Fibroblast of skin of scalp (primary cell): Measurements from ENCODE around the gene PLD1.
"Not testable (repeated sequence)": the region's sequence is repeated elsewhere in the genome, so short reads cannot be mapped to it uniquely, and the experiment has no call there.

Experiments
- DNase-seq: peaks from one replicate; pipeline ENCODE4 v3.0.0-alpha.2; 2013

Gene PLD1

DNA sequence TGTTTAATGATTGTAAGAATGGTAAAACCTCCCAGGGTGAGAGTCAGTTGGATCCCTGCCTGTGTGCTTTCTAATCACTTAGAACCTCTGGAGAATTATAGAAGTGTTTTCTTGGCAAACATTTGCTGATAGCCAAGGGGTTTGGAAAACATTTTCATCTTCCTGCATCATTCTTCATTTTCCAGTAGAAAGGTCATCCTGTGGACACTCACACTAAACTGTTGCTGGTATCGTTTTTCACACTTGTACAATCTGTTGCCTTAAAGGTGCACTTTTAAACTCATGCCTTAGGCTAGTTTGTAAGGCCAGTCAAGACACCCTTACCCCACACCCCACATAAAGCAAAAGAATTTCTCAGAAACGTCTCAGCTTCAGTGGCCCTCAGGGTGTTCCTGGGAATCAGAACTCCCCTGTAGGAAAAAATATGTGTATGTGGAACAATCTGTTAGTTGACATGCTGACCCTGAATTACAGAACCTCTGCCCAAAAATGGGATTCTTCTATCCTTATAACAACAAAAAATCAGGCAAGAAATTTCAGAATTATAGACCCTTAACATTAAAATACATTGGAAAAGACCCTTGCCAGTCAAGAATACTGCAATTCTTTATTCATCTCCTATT lies 5.8 kb upstream of the PLD1 start:
- DNase-seq = peak; percentile 49

DNA sequence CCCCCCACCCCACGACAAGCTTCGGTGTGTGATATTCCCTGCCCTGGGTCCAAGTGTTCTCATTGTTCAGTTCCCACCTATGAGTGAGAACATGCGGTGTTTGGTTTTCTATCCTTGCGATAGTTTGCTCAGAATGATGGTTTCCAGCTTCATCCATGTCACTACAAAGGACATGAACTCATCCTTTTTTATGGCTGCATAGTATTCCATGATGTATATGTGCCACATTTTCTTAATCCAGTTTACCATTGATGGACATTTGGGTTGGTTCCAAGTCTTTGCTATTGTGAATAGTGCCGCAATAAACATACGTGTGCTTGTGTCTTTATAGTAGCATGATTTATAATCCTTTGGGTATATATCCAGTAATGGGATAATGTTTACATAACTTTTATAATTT lies 4.4 kb upstream of the PLD1 start:
- DNase-seq = not testable (repeated sequence)

DNA sequence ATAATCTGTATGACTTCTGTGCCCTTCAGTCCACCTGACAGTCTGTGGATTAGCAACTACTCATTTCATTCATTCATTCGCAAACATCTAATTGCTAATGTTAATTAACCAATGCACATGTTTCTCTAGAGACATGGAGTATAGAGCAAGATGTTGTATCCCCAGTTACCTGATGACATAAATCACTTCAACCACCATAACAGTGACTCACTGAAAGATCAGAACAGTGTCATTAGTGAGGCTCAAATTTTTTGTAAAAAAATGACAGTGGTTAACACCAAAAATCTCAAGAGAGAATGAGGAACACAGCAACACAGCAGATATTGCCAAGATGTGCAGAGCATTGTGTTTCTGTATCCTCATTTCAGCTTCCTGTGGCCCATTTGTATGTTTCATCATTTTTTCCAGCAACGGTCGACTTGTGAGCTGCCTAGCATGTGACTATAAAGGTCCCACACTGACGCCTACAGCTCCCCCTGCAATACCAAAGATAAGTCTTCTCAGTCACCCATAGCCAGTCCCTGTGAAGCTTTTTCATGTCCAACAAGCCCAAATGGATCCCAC lies 3.7 kb upstream of the PLD1 start:
- DNase-seq = peak; percentile 77

DNA sequence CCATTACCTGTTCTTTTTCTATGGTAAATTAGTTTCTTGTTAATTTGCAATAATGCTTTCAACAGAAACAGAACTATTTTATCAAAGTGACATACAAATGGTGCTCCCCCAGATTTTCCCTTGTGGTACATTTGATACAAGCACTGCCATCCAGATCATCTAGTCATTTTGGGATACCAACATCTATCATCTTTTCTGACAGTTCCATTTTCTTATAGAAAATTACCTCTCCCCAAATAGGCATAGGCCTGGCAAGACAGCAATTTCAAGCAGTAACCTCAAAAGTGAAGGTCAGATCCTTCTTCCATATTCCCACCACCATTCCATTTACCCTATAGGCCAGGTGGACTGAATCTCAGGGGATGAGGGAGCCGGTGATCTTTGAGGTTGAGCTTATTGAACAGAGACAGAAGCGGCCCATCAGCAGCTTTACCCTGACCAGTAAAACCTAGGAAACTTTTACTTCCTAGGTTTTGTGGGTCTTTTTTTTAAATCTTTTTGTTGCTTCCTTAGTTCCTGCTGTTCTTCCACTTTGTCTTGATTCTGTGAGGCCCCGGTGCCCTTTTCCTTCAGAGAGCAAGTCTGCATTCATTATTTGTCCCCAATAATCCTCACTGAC lies 3.1 kb upstream of the PLD1 start:
- DNase-seq = no peak

DNA sequence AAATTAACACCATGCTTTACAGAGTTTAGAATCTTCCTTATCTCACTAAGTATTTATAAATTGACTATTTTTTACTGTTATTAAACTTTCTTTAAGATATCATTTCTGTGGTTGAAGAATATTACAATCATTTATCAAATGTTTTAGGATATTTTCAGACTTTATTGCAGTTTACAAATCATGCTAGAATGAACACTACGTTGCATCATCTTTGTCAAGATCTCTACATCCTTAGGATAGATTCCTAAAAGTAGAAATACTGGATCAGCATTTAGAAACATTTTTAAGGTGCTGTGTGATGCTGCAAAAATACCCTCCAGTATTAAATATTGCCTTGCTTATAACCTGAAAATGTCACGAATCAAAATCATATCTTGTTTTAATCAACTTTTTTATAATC lies 2.5 kb upstream of the PLD1 start:
- peak; percentile 52 for DNase-seq

DNA sequence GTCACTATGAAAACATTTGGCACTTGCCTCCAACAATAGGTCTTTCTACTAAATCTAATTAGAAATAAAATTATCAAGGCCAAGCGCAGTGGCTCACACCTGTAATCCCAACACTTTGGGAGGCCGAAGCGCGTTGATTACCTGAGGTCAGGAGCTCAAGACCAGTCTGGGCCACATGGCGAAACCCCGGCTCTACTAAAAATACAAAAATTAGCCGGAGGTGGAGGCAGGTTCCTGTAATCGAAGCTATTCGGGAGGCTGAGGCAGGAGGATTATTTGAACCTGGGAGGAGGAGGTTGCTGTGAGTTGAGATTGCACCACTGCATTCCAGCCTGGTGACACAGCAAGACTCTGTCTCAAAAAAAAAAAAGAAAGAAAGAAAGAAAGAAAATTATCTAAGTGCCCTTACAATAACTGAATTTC lies 1.6 kb upstream of the PLD1 start:
- peak; percentile 82 for DNase-seq

DNA sequence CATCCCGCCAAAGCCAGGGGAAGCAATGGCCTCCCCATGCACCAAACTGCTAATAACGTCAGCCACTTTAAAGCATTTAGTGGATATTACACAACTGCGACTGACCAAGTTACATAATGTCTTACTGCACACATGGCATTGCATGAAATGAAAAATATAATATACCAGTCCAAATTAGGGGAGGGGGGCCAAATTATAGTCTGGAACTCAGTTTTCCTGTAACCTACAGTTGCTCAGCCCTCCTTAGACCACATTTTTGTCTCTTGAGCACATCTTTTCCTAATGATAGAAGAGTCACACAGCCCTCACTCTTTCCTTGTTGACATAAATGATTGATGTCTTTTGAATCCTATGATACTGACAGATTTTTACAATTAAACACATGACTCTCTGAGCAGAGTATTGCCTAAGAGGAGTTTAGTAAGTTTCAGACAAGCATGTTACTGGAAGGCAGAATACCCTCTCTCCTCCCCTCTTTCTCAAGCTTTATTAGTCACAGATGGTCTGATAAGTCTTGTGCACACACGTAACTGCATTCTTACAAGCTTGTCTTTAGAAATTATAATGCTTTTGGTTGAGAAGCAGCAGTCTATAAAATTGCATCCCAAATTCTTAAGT lies 1.1 kb upstream of the PLD1 start:
- peak; percentile 99 for DNase-seq

DNA sequence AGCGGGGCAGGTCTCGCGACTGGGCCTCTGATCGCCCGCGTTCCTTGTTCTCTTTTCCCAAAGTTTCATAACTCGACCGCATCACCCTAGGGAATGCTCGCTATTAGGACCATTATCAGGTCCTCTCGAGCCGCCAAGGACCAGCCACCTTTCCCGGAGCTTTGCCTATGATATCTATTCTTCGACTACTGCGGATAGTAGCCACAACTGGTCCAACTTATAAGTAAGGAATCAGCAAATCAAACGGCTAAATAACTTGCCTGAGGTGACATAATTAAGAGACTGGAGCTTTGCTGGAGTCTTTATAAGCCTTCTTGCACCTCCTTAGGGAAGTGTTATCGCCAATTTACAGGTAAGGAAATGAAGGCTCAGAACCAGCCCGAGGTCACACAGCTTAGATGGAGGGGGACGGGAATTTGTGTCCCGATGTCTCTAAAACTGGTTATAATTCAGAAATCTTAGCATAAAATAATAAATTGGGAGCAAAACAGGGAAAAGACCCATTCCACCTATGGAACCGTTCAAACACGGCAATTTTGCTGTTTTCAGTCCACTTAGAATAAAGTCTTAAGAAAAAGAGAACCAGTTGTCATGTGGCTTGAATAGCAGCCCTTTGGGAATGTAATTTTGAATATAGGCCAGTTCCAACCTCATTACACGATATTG lies 479 bp upstream of the PLD1 start:
- no peak for DNase-seq

DNA sequence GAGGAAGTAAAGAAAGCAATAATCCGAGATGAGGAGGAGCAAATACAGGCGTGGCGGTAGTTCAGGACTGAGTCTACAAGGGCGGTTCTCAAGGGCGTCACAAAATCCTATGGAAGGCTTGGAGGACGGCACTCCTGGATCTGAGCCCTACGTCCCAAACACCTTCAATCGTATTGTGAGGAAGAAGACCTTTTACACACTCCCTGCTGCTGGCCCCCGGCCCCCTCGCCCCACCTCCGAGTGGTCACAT lies 747 bp downstream of the PLD1 start:
- peak; percentile 73 for DNase-seq

DNA sequence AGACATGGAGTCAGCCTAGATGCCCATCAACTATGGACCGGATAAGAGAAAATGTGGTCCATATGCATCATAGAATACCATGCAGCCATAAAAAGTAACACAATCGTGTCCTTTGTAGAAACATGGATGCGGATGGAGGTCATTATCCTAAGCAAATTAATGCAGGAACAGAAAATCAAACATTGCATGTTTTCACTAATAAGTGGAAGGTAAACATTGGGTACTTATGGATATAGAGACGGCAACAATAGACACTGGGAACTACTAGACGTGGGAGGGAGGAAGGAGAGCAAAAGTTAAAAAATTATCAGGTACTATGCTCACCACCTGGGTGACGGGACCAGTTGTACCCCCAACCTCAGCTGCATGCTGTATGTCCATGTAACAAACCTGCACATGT lies 2.5 kb downstream of the PLD1 start:
- no peak for DNase-seq

DNA sequence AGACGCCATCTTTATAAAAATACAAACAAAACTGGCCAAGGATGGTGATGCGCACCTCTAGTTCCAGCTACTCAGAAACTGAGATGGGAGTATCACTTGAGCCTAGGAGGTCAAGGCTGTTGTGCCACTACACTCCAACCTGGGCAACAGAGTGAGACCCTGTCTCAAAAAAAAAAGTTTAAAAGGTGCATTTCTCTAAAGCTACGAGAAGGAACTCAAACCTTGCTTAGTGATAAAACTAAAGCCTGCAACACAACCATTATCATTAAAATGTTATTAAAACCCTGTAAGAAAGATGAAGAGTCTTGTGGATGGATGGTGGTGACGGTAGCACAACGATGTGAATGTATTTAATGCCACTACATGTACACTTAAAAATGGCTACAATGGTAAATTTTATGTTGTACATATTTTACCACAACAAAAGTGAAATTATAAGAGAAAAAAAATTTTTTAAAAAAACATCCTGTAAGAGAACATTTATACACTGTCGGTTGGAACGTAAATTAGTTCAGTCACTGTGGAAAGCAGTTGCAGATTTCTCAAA lies 3.1 kb downstream of the PLD1 start:
- DNase-seq = no peak

DNA sequence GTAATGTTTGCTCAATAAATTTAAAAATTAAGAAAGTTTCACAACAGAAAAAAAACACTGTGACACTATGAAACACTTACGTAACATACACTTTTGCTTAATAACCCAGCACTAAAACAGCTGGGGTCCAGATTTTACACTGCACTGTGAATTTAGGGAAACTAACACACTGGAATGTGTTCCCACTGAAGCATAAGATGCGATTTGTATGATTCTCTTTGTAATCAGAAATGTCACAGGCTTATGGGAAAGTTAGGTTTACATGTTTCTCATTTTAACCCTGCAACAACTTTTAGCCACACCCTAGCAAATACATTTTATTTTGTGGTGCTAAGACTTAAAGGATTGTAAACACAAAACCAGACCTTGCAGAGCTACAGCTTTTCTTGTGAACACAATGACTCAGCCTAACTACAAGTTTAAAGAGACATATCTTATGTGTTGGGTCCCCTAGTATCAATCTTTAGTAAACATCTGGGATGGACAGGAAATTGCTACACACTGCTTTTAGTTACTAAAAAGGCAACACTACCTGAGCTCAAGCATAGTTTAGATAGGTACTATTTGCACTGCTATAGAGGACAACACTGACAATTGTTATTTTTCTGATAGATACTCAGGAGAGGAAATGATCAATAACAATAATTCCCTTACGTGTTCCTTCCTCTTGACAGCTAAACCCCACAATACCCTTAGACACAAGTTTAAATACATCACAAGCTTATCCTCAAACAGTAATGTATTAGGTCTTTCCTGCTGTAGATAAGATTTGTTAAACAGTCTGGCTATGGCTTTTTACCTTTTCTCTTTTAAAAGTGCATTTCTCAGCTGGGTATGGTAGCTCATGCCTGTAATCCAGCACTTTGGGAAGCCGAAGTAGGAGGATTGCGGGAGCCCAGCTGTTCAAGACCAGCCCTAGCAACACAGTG lies 3.8 kb downstream of the PLD1 start:
- peak; percentile 79 for DNase-seq

DNA sequence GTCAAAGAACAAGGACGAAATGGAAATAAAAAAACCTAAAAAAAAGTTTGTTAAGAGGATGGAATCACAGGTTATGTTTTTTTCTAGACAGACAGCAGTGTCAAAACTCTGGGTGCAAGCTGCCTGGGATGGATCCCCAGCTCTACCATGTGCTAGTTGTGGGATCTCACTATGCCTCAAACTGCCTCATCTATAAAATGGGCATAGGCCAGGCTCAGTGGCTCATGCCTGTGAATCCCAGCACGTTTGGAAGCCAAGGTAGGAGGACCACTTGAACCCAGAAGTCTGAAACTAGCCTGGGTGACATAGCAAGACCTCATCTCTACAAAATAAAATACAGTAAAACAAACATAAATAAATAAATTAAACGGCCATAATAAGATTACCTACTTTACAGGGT lies 4.6 kb downstream of the PLD1 start:
- DNase-seq = no peak

DNA sequence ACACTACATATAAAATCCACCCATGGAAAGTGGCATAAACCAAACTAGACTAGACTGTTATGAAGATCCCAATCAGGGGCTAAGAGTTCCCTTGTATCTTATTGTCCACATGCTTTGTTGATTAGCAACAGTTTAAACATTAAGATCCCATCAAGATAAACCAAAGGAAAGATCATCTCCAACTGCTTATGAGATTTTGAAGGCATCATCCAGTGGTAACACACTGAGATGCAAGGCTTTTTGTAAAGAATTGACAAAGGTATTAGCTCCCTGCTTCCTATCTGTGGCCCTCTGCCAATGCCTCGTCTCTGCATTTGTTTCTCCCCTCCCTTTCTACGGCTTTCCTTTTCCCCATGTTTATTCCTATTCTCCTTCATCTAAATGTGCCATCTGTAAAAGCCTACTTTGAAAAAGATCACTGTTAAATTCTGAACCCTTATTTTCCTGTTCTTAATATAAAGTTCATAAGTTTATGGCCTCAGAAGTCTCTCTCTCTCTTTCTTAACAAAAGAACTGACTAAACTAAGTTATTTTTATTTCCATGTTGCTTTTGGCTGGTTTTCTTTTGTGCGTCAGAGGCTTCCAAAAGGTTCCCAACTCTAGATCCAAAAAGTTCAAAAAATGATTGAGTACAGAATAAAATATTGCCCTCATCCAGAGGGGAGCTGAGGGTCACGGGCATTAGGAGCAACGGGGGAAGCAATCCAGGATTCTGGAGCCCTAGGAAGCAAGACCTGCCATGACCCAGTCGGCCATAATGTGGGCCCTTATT lies 5.5 kb downstream of the PLD1 start:
- DNase-seq = peak; percentile 51

DNA sequence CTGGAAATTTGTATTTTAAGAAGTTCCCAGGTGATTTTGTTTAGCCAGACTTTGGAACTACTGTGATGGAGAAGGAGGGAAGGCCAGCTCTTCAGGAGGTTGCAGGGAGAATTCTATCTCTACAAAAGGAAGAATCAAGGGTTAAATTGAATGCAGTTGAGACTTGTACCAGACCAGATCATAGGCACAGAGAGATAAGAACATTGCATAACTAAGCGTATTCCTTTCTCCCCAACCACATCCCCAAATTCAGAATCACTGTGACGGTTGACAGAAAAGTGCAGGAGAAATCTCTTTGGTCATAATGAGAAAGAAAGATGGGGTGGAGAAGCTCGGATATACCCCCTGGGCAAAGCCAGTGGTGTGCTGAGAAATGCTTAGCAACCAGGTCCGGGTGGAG lies 7.2 kb downstream of the PLD1 start:
- no peak for DNase-seq

DNA sequence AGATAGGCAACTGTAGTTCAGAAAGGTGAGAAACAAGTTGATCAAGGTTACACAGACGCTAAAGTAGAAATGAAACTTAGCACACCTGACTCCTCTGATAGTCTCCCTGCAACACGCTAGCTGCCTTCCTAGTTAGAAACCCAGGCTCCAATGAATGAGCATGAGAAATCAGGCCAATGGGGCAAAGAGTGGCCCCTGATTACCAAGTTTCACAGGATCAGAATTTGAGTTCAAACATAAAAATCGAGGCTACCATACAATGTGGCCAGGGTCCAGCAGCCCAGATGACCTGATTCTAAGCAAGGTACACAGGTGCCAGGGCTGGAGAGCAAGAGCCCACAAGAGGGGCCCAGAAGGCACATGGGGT lies 7.7 kb downstream of the PLD1 start:
- no peak for DNase-seq

DNA sequence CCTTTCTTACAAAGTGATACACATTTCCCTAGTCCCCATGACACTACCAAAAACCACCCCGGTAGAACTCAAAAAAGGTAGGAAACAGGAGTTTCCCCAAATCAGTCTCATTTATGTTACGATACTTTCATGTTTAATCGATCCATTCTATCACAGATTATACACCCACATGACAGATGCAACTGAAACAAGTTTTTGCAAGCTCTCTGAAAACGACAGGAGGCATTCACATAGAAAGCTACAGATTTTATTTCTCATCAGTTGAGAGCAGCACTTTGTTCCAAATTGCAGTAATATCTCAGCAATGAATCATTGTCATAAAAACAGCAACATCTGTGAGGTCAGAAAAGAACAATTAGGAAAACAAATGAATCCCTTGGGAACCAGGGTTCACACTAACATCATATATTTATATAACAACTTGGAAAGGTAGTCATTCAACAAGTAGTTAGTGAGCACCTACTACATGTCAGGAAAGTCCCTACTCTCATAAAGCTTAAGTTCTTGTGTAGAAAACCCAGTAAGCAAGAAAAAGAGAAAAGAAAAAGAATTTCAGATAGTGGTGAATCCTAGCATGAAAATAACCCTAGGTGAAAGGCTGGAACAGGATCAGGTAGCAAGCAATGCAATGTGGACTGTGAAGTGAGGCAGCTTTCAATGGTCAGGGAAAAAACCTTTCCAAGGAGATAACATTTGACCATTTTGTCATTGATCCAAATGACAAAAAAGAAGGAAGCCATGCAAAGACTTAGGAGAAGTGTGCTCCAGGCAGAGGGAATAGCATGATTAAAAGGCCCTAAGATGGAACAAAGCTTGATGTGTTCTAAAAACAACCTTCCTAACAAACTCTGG lies 8.3 kb downstream of the PLD1 start:
- DNase-seq = peak; percentile 86

DNA sequence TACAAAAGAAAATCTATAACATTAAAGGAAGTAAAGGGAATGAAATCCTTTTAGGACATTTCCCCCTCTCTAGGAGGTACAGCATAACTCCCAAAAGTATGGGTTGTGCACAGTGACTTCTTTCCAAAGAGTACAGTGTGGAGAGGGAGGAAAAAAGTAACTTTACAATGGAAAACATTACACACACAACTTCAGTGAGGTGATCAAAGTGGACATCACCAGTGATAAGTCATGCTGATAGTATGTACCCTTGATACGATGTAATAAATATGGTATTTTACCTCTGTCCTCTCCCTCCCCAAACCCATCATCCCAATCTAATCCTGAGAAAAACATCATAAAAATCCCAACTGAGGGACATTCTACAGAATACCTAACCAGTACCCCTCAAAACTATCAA lies 10.8 kb downstream of the PLD1 start:
- DNase-seq = no peak

DNA sequence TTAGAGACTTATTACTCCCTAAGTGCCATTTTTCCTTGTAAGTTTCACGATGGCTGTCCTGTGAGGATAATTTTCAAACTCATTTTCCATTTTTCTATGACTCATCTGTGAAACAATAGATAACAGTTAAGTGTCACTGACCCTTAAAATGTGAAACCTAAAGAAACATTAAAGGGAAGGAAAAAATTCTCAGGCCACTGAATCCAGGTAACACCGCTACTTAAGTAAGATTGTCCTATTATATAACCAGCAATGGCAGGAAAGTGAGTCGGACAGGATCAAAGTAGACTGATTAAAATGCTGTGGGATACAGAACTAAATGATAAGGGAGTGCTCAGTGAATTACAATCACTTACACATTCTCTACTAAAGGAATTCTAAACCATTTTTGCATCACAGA lies 12.4 kb downstream of the PLD1 start:
- no peak for DNase-seq

DNA sequence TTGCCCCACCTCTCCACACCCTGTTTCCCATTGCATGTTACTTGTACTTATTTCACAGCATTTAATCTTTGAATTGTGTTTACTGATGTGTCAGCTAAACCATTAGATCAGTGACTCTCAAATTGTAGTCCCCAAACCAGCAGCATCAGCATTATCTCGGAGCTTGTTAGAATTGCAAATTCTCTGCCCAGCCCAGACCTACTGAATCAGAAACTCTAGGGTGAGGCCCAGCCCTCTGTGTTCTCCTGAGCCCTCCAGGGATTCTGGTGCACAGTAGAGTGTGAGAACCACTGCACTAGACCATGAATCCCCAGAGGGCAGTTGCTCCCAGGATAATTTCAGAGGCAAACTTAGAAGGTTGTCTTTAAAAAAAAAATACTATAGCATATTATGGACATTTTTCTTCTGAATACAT lies 13.0 kb downstream of the PLD1 start:
- no peak for DNase-seq
